CD4-positive, alpha-beta T cell (primary cell): ENCODE results near the gene STPG4. TPM values are rescaled to one million over a fixed set of nuclear protein-coding genes. Genes with fewer than 3 reads are reported as not detected.

ENCODE experiments used
- ATAC-seq: fragments of 200-7000 bp; cut with Tn5 transposase; one replicate; pipeline ENCODE4 v1.10.0; 2022; ENCODE audit warnings: mild to moderate bottlenecking; ENCODE audit not compliant: poor library complexity
- CTCF ChIA-PET: fragments of 350-600 bp; sonication (Branson Sonifier 250); formaldehyde crosslinking; loops from one replicate; lab custom pipeline; 2021; ENCODE audit warnings: antibody characterized with exemption, inconsistent platforms; lab: Charles Lee
- POLR2A ChIA-PET: fragments of 350-600 bp; sonication (Branson Sonifier 250); formaldehyde crosslinking; loops from one replicate; lab custom pipeline; 2021; ENCODE audit warnings: antibody characterized with exemption, inconsistent platforms; lab: Charles Lee
- DNase-seq, 14 experiments: peaks; one replicate each; pipeline ENCODE4 v3.0.0-alpha.2; 2013 to 2020; ENCODE audit warnings: mixed read lengths in 2 of 14
- H3K27ac ChIP-seq, 2 donors: one replicate each; pipeline versions ENCODE4 v1.5.1 to v1.7.0; 2013; ENCODE audit warnings: low read length in 2 of 2, low read depth in 1 of 2, mild to moderate bottlenecking in 1 of 2
- H3K27me3 ChIP-seq, 2 experiments: 1 replicate in 1 of 2; 2 replicates in 1 of 2; pipeline versions ENCODE4 v1.6.1 to v1.7.0; 2013; ENCODE audit warnings: low read length in 2 of 2, control low read depth in 1 of 2, mild to moderate bottlenecking in 1 of 2, moderate library complexity in 1 of 2; ENCODE audit not compliant: insufficient read depth in 2 of 2, control insufficient read depth in 1 of 2
- H3K36me3 ChIP-seq: one replicate; pipeline ENCODE4 v1.6.1; 2013; ENCODE audit warnings: low read length, control low read depth; ENCODE audit not compliant: insufficient read depth
- H3K4me1 ChIP-seq: one replicate; pipeline ENCODE4 v1.6.1; 2013; ENCODE audit warnings: low read length, control low read depth; ENCODE audit not compliant: insufficient read depth
- H3K4me3 ChIP-seq: one replicate; pipeline ENCODE4 v1.5.1; 2013; ENCODE audit warnings: mild to moderate bottlenecking, low read length, moderate library complexity
- H3K9me3 ChIP-seq, 2 experiments: 1 replicate in 1 of 2; 2 replicates in 1 of 2; pipeline versions ENCODE4 v1.6.1 to v1.7.0; 2013; ENCODE audit warnings: low read length in 2 of 2, mild to moderate bottlenecking in 2 of 2, control low read depth in 1 of 2, moderate library complexity in 1 of 2; ENCODE audit not compliant: control insufficient read depth in 1 of 2, insufficient read depth in 1 of 2
- H3K27ac Mint-ChIP-seq: one replicate; pipeline ENCODE4 v1.8.0; 2020; ENCODE audit warnings: mixed read lengths
- H3K27me3 Mint-ChIP-seq: one replicate; pipeline ENCODE4 v1.8.0; 2021; ENCODE audit warnings: mixed read lengths
- H3K36me3 Mint-ChIP-seq: one replicate; pipeline ENCODE4 v1.8.0; 2021; ENCODE audit warnings: low read depth, mixed read lengths
- H3K4me1 Mint-ChIP-seq: one replicate; pipeline ENCODE4 v1.8.0; 2021; ENCODE audit warnings: low read depth, mixed read lengths
- H3K4me3 Mint-ChIP-seq: one replicate; pipeline ENCODE4 v1.8.0; 2020; ENCODE audit warnings: mild to moderate bottlenecking, mixed read lengths
- H3K9me3 Mint-ChIP-seq: one replicate; pipeline ENCODE4 v1.8.0; 2020; ENCODE audit warnings: mixed read lengths
- intact Hi-C, 2 experiments: fragments of 100-400 bp; cut with DNase I in 1 of 2; cut with micrococcal nuclease in 1 of 2; formaldehyde crosslinking; loops; one replicate each; pipeline versions ENCODE4 v1.15.1 to v1.9.0; 2023 to 2025; cut with DNase I, micrococcal nuclease
- total RNA-seq, 174 experiments: library from RNA in 2 of 174; stranded (reverse) in 2 of 174; gene quantifications; one replicate each; pipeline ENCODE4 v1.2.3 and lab custom pipeline; 2021 to 2026
- TF ChIP-seq, protein P1 (sequence below): fragments of 200-600 bp; IDR thresholded peaks from one replicate; pipeline ENCODE4 v1.8.0; 2022; ENCODE audit warnings: antibody characterized with exemption, mild to moderate bottlenecking

STPG4 gene
- total RNA-seq, 2 experiments from 2014 or later: not detected

DNA sequence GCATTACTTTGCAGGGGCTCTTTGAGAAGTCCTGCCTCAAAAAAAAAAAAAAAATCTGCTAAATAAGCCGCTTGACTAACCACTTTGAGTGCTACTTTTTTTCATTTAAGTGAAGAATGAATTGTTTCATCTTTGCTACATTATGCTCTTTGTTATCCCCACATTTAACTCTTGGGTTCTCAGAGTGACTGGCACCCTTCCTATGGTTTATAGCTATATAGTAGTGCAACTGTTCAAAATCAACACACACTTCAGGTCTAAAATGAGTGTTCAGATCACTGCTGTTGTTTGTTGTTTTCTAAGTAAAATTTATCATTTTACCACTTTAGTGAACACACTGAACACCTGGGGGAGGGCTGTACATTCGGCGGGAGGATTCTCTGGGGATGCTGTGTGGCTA lies 13.6 kb downstream of the STPG4 start:
- H3K36me3 ChIP-seq: peaks cover 7% of the 10 kb centered on the region
- no peaks in the 10 kb centered on the region for H3K4me1 Mint-ChIP-seq
- H3K27ac ChIP-seq: no peak overlapping the region
- DNase-seq: no peak
- peaks cover 10% of the 10 kb centered on the region for H3K9me3 Mint-ChIP-seq
- no peaks in the 10 kb centered on the region for H3K9me3 ChIP-seq
- ChIA-PET POLR2A (interaction anchor here (0.6 kb wide), 1 partner anchor 13 kb away, joined by 4 read pairs; no protein-coding TSS in a partner anchor), CTCF (no interaction called here)
- H3K4me3 ChIP-seq: no peak overlapping the region
- H3K4me1 ChIP-seq: no peaks in the 10 kb centered on the region
- no peaks in the 10 kb centered on the region for H3K27me3 Mint-ChIP-seq
- H3K4me3 Mint-ChIP-seq: no peak overlapping the region
- no peak for ATAC-seq
- peaks cover 66% of the 10 kb centered on the region for H3K36me3 Mint-ChIP-seq
- H3K27me3 ChIP-seq: no peaks in the 10 kb centered on the region
- H3K27ac Mint-ChIP-seq: no peak overlapping the region
- TF ChIP-seq, protein P1, sequence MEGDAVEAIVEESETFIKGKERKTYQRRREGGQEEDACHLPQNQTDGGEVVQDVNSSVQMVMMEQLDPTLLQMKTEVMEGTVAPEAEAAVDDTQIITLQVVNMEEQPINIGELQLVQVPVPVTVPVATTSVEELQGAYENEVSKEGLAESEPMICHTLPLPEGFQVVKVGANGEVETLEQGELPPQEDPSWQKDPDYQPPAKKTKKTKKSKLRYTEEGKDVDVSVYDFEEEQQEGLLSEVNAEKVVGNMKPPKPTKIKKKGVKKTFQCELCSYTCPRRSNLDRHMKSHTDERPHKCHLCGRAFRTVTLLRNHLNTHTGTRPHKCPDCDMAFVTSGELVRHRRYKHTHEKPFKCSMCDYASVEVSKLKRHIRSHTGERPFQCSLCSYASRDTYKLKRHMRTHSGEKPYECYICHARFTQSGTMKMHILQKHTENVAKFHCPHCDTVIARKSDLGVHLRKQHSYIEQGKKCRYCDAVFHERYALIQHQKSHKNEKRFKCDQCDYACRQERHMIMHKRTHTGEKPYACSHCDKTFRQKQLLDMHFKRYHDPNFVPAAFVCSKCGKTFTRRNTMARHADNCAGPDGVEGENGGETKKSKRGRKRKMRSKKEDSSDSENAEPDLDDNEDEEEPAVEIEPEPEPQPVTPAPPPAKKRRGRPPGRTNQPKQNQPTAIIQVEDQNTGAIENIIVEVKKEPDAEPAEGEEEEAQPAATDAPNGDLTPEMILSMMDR: no peak
- intact Hi-C loops: loop anchor here in 1 of 2 experiments (5.0 kb wide), 1 partner anchor 56 kb away; no protein-coding TSS in a partner anchor

DNA sequence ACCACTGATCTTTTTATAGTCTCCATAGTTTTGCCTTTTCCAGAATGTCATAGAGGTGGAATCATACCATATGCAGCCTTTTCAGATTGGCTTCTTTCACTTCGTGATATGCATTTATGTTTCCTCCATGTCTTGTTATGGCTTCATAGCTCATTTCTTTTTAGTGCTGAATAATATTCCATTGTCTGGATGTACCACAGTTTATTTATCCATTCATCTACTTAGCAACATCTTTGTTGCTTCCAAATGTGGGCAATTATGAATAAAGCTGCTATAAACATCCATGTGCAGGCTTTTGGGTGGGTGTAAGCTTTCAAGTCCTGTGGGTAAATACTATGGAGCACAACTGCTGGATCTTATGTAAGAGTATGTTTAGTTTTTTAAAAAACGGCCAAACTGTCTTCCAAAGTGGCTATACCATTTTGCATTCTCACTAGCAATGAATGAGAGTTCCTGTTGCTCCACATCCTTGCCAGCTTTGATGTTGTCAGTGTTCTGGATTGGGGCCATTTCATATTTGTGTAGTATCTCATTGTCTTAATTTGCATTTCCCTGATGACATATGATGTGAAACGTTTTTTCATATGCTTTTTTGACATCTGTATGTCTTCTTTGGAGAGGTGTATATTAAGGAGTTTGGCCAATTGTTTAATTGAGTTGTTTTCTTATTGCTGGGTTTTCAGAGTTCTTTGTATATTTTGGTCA lies 20.6 kb downstream of the STPG4 start:
- Histone ChIP-seq H3K36me3 (no peaks in the 10 kb centered on the region), H3K4me1 (no peaks in the 10 kb centered on the region), H3K4me3 (no peak overlapping the region), H3K9me3 (no peaks in the 10 kb centered on the region), H3K27ac (no peak overlapping the region), H3K27me3 (no peaks in the 10 kb centered on the region)
- CTCF ChIA-PET: no interaction called here
- no peaks in the 10 kb centered on the region for H3K27me3 Mint-ChIP-seq
- ATAC-seq (no peak), DNase-seq (no peak)
- TF ChIP-seq, protein P1: no peak
- intact Hi-C loops: no loop called here
- peaks cover 8% of the 10 kb centered on the region for H3K9me3 Mint-ChIP-seq
- POLR2A ChIA-PET: no interaction called here
- H3K4me1 Mint-ChIP-seq: no peaks in the 10 kb centered on the region
- H3K36me3 Mint-ChIP-seq: peaks cover 29% of the 10 kb centered on the region
- no peak overlapping the region for H3K4me3 Mint-ChIP-seq
- H3K27ac Mint-ChIP-seq: no peak overlapping the region

DNA sequence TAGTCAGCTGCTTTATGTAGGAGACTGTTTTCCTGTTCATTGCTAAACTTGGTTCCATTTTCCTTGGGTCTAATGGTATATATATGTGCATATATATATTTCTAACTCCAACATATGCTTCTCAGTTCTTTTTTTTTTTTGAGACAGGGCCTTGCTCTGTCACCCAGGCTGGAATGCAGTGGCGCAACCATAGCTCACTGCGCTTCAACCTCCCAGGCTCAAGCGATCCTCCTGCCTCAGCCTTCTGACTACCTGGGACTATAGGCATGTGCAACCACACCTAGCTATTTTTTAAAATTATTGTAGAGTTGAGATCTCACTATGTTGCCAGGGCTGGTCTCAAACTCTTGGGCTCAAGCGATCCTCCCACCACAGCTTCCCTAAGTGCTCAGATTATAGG lies 22.1 kb downstream of the STPG4 start:
- DNase-seq (no peak), ATAC-seq (no peak)
- H3K27me3 ChIP-seq: no peaks in the 10 kb centered on the region
- H3K9me3 Mint-ChIP-seq: peaks cover 8% of the 10 kb centered on the region
- no peaks in the 10 kb centered on the region for H3K27me3 Mint-ChIP-seq
- peaks cover 0 to 3% of the 10 kb centered on the region in 2 experiments for H3K9me3 ChIP-seq
- H3K4me3 Mint-ChIP-seq: no peak overlapping the region
- POLR2A ChIA-PET: no interaction called here
- CTCF ChIA-PET: no interaction called here
- H3K27ac Mint-ChIP-seq: no peak overlapping the region
- no peaks in the 10 kb centered on the region for H3K4me1 ChIP-seq
- TF ChIP-seq, protein P1: no peak
- intact Hi-C loops: no loop called here
- H3K27ac ChIP-seq: no peak overlapping the region
- H3K36me3 Mint-ChIP-seq: peaks cover 18% of the 10 kb centered on the region
- H3K4me3 ChIP-seq: no peak overlapping the region
- no peaks in the 10 kb centered on the region for H3K36me3 ChIP-seq
- H3K4me1 Mint-ChIP-seq: no peaks in the 10 kb centered on the region
